NCI-H510A treated with DMSO at 0.1 percent for 48 hours (cell line): ENCODE results near the gene KDM4C.

ENCODE experiments used
- DNase-seq: peaks from one replicate; lab custom pipeline; 2025; lab: John Stamatoyannopoulos, UW

Gene KDM4C

DNA sequence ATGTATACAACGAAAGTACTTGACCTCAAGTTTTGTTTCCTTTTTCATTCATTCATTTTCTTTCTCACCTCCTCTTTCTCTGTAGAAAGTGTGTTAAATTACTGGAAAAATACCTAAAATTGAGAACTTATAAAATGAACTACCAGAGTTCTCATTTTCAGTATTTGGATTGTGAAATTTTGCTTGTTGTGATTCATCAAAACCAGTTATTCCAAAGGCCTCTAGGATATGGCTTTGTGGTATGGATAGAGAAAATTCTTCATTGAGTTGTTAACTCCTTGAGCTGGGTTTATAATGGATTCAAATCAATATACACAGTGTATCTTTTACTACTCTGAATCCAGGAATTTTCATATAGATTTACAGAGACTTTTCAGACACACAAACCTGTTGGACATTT lies 287.6 kb downstream of the KDM4C start:
- DNase-seq: no peak

DNA sequence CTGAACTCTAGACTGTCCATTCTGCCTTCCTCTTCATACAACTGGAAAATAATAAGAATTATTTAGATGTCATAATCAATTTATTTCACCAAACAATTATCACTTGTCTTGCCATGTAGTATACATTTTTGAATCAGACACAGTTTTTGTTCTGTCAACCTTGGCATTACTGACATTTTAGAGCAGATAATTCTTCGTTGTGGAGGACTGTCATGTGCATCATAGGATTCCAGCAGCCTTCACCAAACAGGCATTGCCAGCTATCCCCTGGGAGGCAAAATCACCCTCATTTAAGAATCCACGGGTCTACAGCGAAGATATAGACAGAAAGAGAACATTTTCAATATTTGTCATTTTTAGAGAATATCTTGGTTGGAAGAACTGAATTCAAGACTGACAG lies 293.9 kb downstream of the KDM4C start:
- no peak for DNase-seq

DNA sequence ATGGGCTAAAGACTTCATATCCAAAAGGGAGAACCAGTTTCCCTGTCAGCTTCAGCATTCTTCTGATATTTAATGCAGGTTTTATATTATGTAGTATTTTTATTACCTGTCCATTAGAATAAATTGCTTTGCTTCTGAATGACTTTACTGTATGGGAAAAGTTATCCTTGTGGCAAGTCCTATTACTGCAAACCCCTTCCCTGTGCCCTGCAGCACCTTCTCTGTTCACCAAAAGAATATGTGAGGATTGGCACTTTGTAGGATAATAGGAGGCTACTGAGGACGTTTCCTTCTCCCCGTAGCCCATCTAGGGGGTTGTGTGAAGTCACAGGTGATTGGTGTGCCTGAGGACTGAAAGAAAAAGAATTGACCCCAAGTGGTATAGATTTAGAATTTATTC lies 296.1 kb downstream of the KDM4C start:
- DNase-seq: no peak

DNA sequence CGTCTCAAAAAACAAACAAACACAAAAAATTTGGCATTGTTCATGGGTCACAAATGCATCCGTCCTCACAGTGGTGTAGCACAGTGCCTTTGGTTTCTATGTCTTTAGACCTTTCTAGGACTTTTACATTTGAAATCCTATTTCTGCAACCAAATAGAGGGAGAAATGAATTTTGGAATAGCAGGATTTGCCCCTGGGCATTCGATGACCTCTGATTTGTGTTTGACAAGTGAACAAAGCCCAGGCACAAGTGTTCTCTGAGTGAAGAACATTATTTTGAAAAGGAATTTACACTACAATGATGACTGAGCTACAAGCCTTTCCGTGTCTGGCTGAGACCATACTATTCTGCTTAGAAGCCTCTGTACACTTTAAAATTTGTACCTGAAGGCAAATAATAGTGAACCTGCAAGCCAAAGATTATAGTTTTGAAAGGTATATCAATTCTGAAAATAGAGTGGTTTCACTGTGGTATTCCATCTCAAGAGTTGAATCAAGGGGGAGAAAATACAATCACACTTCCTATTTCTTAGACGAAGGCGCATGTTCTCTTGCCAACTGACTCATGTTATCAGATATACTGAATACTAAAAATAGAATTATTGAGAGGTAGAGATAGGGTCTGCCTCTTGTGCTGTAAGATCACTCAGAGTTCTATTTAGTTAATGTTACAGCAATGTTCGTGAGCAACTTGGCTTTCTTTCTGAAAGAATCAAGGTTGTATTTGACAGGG lies 297.6 kb downstream of the KDM4C start:
- no peak for DNase-seq

DNA sequence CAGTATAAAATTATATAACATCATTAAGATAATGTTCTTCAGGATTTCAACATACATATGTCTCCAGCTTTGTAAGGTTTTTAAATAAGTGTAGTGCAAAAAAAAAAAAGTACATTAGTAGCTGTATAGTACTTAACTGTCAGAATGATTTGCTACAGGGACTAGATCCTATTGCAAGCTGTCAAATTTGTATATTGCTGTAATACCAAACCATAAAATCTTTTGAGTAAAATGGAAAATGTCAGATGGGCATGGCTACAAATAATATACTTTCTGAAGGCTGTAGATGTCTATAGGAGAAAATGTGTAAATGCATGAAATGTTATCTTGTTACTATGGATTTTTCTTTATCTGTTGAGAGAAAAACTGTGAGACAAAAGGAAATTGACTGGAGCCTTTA lies 298.5 kb downstream of the KDM4C start:
- DNase-seq: no peak

DNA sequence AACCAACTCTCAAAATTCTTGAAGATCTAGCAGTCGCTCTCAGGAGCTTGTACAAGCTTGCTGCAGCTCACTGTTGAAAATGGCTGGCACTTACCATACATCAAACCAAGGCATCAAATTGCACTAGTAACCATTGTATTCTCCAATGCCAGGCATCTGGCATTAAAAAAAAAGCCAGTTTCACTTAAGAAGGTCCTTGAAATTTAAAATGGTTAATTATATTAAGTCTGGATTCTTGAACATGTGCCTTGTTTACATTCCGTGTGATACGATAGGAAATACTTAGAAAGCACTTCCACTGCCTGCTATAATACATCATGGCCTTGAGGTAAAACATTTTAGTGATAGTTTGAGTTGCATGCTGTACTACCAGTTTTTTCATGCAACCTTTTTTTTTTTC lies 300.7 kb downstream of the KDM4C start:
- no peak for DNase-seq

DNA sequence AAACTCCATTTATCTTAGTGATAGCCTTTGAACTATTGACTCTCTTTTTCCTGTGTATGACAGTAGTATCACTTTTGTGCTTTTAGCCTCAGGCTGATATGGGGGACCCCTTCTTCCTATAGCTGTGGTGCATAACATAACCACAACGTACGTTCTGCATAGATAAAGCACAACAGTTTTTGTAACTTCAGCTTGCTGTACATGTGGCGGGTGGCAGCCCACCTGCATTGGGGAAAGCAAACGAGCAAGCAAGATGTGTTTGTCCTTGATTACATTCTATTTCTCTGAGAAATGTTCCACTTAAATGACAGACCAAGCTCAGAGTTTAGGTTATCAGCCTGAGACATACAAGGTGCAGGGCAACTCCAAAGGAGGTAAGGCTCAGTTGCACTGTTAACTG lies 309.4 kb downstream of the KDM4C start:
- DNase-seq: no peak

DNA sequence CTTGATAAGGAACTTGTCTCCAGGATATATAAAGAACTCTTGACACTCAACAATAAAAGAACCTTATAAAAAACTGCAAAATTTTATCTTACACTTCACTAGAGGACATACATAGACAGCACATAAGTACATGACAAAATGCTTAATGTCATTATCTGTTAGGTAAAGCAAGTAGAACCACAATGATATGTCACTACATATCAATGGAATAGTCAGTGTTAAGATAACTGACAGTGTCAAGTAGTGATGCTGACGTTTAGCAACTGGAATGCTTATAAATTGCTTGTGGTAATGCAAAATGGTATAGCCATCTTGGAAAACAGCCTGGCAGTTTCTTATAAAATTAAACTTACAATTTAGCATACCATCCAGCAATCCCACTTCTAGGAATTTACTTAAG lies 314.1 kb downstream of the KDM4C start:
- no peak for DNase-seq

DNA sequence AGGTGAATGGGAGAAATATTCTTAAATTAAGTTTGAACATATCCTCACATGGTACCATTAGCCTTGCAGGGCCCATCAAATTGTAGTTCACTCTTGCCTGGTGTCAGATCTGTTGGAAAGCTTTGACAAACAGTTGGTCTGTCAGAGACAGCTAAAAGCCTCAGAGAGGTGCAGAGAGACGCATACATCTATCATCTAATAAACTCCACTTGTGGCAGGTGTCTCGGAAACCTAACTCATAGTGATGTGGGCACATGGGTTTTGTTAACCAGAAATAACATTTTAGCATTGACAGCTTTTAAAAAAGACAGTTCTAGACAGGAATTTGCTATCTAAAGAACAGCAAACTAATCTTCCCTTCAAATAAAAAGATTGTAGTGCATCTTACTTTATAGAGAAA lies 315.9 kb downstream of the KDM4C start:
- no peak for DNase-seq

DNA sequence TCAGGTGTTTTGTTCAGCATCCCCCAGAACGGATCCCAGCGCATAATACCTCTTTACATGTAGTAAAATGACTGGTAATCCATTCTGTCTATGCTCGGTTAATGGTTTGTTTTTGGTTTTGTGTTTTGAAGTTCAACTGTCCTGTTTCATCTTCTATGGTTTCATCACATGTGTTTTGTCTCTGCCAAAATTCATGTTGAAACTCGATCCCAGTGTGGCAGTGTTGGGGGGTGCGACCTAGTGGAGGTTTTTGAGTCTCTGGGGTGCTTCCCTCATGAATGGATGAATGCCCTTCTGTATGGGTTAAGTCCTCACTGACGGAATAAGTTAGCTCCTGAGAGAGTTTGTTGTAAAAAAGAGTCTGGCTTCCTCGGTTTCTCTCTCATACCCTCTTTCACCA lies 317.4 kb downstream of the KDM4C start:
- no peak for DNase-seq

DNA sequence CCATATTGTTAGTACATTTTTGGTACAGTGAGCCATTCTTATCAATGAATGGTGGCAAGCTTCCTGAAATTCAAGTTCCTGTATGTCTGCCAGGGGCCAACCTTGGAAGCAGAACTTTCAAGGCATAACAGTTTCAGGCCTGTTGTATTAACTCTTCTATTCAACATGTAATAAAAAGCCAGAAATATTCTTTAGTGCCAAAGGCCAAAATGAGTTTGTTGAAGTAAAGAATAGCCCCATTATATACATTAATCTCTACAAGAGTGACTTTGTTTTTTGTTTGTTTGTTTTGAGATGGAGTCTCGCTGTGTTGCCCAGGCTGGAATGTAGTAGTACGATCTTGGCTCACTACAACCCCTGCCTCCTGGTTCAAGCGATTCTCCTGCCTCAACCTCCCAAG lies 321.3 kb downstream of the KDM4C start:
- no peak for DNase-seq

DNA sequence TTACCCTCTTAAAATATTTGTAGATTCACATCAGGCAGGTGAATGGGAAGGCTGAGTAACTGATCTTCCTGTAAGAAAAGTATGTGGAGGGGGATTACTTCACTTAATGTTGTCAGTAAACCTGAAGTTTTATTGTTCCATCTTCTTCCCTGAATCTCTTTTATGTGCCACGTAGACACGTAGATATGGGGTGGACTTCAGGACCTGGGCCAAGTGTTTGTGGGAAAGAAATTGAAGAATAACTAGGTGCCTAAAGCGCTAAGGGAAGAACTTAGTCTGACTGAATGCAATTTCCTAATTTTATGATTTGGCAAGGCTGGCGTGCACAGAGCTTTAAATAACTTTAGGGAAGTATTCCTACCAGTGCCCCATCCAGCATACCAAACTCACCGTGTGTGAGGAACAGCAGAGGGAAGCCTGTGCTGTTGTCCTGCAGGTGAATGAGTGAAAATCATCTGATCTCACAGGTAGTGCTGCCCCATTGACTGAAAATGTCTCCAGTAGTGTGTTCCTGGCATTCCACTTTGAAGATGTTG lies 323.4 kb downstream of the KDM4C start:
- DNase-seq: no peak

DNA sequence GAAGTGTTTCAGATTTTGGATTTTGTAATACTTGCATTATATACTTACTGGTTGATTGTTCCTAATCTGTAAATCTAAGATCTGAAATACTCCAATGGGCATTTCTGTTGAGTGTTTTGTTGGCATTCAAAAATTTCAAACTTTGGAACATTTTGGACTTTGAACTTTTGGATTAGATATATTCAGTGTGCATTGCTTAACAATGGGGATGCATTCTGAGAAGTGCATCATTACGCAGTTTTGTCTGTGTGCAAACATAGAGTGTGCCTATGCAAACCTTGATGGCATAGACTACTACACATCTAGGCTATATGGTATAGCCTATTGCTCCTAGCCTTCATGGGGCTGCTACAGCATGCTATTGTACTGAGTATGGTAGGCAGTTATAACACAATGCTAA lies 325.4 kb downstream of the KDM4C start:
- no peak for DNase-seq

DNA sequence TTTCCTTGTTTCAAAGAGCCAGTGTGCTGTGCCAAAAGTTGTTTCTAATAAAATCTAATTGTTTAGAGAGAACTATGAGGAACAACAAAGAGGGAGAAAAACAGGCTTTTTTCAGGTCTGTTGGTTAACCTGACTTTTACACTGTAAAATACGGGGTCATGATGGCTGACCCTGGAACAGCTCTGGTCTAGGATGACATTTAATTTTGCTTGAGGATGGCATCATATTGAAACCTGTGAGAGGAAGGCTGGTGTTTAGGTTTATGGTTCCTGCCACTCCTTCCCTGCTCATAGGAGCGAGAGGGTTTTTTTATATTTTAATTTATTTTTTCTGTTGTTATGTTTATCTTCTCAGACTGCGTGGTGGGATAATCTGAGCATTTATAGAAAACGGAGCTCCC lies 327.6 kb downstream of the KDM4C start:
- no peak for DNase-seq

DNA sequence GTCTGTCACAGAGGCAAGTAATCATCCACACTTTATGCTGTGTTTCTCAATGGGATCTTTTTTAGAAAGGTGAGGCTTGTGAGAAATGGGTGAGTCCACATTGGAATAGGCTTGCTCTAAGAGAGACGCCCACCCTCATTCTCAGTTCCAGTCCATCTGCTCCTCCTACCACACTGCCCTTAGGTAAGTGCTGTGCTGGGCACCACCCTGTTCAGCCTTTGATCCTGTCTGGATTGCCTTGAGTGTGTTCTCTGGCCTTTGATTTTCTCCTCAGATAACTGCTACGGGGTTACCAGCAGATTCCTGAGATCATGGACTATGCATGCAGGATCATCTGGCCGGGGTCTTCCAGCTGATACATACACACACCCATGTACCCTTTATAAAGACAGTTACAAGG lies 328.6 kb downstream of the KDM4C start:
- no peak for DNase-seq

DNA sequence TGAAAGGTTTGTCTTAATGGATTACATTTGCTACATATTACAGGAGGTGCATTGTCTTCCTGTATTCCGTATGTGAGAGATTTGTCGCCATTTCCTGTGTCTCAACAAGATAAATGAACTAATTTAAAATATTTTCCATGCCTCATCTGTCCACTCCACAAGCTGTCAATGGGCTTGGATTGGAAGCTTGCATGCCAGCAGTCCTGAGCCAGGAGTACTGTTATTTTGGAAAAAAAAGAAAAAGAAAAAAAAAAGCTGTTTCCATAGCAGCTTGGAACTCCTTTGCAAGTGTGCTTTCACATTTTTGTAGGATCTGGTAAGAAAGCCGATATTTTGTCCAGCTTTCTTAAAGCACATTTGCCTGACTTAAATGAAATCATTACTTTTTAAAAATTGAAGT lies 330.8 kb downstream of the KDM4C start:
- DNase-seq: no peak

DNA sequence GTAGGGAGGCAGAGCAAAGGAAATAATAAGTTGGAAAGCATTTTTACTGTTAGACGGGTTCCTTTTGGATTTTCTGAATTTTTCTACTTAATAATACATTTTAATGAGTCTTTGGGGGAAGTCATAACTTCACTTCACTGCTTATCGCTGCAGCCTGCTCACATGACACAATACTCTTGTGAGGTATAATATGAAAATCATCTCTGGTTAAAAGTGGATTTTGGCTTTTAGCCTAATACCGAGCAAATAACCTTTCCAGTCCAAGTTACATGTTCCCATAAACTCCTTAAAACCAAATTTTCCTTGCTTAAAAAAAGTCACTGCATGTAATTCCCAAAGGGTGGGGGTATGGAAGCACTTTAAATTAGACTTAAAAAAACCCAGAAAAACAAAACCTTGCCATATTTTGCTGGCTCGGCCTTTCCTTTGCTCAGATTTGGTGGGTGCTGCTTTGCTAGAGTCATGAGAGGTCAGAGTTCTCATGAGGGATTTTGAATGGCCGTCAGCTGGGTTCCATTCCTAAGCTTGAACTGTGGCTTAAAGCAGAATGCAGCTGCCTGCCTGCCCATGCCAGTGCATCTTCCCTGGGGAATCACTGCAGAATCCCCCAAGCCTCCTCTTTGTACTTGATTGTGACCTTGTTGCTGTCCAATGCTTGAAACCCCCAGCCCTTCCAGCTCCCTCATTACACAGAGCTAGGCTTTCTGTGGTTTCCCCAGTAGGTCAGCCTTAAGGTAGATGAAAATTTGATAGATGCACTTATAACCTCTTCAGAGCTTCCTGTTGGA lies 331.8 kb downstream of the KDM4C start:
- no peak for DNase-seq

DNA sequence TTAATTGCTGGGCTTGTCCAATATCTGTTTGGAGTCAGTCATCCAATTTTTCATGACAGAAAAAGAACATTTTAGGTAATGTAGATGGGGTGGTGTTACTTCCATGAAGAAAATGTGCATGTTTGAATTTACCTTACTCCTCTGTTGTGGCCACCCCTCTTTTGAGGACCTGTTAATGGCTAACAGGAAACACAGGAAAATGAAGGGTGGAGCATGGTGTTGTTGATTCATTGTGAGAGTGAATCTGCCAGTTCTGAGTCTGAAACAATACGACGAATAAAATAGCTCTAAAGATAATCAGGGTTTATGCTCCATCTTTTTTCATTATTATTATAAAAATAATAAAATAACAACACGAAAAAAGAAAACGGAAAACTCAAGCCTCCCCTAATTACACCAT lies 335.3 kb downstream of the KDM4C start:
- no peak for DNase-seq

DNA sequence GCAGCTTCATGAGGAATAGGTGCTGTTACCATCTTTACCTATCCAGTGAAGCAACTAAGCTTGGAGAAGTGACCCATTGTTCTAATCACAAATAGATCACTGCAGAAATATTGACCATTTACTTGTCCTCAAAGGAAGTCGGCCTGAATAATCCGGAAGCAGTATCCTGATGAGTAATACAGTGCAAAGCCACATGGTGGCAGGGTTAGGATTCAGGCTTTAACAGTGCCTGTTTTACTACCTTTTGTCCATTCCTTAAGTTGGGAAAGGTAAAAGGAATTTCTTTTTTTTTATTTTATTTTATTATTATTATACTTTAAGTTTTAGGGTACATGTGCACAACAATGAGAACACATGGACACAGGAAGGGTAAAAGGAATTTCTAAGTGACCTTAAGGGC lies 336.3 kb downstream of the KDM4C start:
- no peak for DNase-seq

DNA sequence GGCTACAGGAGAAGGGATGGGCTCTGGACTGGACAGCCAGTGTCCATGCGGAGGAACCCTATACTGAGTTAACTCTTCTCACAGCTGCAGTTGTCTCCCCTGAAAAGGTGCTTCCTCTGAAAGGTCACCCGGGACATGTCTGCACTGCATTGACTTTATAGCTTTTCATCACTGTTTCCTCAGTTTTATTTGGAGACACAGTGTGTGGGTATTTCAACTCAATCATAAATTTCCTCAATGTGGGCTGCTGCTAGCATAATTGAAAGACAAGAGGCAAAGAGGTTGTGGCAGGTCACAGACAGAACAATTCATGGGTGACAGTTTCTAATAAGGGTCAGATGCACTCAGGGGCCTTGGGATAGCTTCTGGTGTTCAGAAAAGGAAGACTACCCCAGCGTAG lies 336.8 kb downstream of the KDM4C start:
- DNase-seq: no peak

DNA sequence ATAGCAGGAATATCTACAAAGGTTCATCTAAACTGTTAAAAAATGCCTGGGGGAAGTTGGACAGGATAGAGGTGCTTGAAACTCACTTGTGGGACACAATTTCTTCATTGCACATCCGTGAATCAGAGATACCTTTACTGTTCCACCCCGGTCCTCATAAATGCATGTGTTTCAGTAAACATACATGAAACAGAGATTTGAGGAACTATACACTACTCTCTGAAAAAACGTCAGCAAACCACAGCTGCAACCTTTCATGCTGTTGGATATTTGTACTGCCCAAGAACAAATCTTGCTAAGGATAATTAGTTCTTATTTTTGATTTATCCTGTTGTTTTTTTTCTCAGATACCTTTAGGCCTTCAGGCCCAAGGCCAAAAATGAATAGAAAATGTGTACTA lies 337.3 kb downstream of the KDM4C start:
- no peak for DNase-seq

DNA sequence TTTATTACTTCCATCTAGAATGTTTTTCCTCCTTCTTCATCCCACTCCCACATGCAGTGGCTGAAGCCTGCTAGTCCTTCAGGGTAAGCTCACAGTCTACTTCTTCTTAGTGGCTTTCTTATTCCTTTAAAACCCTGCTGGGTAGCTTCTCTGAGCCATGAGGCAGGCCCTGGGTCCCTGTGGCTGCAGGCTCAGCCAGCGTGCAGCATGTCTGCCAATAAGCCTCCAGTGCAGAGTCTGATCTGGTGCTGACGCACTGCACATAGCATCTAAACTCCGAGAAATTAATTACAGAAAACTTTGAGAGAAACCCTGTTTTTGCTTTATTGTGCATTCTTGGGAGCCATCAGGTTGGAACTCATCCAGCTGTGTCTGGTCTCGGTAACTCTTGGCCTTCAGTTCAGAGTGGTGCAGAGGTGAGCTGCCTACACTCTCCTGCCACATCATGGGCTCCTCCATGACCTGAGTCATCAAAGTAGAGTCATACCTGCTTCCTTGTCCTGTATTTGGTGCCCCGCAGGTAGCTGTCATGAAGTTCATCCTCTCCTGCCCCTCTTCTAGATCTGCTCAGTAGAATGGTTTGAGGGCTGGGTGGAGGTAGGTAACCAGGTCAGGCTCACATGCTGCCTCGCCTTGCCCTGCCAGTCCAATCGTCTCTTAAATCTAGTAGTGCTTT lies 339.4 kb downstream of the KDM4C start:
- DNase-seq: no peak
